GM19324 (cell line): ENCODE data around the gene NR2F2.
"Not testable (repeated sequence)": the region's sequence is repeated elsewhere in the genome, so short reads cannot be mapped to it uniquely, and the experiment has no call there.

Experiments
- ATAC-seq: cut with Tn5 transposase; IDR thresholded peaks from one replicate; pipeline ENCODE4 v1.9.1; 2021; ENCODE audit warnings: mild to moderate bottlenecking, moderate library complexity; ENCODE audit not compliant: unreplicated experiment, low FRiP score

Gene NR2F2

DNA sequence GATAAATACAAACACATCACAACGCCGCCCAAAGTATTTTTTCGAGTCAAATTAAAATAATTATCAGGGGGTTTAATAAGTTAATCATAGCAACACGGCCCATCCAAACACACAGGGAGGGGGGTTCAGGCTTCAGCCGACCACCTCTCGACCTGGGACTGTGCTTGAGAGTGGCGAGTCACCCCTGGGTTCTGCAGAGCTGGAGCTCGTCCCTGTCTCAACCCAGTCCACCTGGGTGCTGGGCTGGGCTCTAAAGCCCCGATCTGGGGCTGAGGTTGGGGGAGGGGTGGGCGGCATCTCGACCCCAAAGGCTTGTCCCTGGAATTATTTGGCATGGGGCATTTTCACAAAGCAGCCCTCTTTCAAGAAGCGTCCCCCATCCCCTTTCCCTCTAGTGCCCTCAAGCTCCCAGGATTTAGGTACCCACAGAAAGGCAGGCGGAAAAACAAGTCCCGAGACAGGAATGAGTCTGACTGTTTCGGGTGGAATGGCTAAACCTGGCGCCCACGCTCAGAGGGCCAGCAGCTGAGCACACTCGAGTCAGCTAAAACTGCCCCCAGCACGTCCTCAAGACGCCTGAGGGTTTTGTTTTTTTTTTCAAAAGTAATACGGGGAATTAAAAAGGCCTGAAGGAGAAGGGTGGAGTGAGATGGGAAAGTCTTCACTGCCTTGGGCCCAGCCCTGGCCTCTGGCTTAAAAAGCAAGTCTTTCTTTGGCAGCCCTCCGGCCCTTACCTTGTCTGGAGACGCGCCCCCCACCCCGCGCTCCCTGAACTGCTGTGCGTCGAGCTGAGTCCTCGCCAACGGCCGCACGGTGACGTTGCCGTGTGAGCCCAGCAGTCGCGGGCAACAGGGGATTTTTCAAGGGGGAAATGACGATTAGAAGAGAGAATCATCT lies 32.5 kb downstream of the NR2F2 start:
- no peak for ATAC-seq

GRCh38 chr15:96363707-96364106 lies 33.2 kb downstream of the NR2F2 start:
- no peak for ATAC-seq

DNA sequence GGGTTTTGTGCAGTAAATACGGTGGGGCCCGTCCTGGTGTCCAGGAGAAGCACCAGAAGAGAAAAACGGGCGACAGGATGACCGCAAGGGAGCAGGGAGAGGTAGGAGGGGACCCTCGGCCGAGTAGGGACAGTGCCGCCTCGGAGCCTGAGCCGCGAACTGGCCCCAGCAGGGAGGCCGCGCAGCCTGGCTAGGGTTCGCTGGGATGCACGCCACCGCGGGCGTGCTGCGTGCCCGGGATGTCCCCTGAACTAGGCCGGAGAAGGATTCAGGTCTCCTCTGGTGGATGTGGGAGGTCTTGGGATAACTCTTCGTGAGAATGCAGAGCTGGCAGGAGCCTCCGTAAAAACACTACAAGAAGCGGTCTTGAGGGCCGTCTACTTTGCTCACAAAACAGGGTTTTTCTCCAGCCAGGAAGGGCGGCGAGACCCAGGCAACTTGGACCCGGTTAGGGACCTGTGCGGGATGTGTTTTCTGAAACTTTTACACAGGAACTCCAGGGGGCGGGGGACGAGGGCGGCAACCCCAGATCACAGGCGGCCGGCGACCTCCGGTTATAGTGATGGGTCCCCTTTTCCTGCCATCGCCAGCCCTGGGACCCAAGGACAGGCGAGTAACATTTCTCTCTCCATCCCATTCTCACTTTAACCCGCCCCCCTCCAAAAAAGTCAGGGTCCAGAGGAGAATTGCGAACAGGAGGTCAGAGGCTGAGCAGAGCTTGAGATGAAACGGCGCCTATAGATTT lies 35.5 kb downstream of the NR2F2 start:
- no peak for ATAC-seq

GRCh38 chr15:96366526-96366877 lies 36.0 kb downstream of the NR2F2 start:
- no peak for ATAC-seq

GRCh38 chr15:96367311-96368200 lies 37.1 kb downstream of the NR2F2 start:
- no peak for ATAC-seq

DNA sequence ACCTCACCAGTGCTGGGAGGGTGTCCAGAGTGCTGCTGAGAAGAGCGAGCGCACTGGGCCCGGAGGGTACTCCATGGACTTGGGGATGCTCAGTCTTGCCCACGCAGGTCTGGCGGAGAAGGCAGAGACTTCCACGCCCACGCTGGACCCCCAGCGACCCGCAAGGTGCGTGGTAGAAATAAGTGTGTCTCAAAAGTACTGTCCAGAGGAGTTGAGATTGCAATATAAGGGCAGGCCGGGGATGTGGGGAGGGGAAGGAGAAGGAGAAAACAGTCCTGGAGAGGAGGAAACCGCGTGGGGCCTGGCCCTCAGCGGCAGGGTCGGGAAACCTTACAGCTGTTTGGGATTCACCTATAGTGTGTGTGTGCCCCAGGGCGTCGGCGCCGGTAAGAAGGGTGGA lies 38.9 kb downstream of the NR2F2 start:
- no peak for ATAC-seq

- no peak for ATAC-seq
Observed at GRCh38 chr15:96369825-96370621, 39.5 kb downstream of the NR2F2 start.

GRCh38 chr15:96372554-96372953 lies 42.1 kb downstream of the NR2F2 start:
- no peak for ATAC-seq

DNA sequence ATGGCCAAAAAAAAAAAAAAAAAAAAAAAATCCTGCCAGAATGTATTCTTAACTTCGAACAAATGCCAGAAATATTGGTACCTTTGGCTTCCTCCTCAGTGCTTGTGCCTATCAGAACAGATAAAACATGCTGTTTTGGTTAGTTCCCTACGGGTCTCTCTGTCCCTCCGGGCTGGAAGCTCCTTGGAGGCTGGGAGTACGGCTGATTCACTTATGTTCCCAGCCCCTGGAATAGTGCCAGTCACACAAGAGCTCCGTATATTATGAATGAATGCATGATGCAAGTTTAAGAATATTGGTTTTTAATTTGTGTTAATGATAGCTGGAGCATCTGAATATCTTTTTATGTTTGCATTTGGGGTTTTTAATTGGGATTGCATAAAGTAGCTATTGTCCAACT lies 44.0 kb downstream of the NR2F2 start:
- ATAC-seq, result no peak

DNA sequence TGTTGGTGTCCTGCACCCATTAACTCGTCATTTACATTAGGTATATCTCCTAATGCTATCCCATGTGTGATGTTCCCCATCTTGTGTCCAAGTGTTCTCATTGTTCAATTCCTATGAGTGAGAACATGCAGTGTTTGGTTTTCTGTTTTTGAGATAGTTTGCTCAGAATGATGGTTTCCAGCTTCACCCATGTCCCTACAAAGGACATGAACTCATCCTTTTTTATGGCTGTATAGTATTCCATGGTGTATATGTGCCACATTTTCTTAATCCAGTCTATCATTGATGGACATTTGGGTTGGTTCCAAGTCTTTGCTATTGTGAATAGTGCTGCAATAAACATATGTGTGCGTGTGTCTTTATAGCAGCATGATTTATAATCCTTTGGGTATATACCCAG lies 49.1 kb downstream of the NR2F2 start:
- not testable (repeated sequence) for ATAC-seq

- ATAC-seq, result no peak
Observed at GRCh38 chr15:96381463-96381862, 51.0 kb downstream of the NR2F2 start.

DNA sequence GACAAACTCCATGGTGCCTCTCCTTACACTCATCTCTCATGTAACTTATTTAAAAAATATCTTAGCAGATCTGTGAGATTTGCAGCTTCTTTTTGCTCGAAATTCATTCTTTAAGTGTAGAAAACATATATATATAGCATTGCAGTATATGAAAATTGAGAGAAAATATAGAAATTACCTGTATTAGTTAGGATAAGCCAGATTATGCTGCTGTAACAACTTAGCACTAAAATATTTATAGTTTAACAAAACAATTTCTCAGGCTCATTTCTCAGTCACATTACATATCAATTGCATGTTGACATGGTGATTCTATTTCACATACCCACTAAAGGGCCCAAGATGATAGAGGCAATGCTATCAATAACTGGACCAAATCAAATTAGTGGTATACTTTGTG lies 54.7 kb downstream of the NR2F2 start:
- ATAC-seq, result no peak

GRCh38 chr15:96388673-96389072 lies 58.2 kb downstream of the NR2F2 start:
- ATAC-seq, result no peak
